K562 (cell line): Measurements from ENCODE around the gene PCDH12. TPM values are rescaled to one million over a fixed set of nuclear protein-coding genes. Genes with fewer than 3 reads are reported as not detected.

Experiments
- ERF ChIP-seq: fragments of 450-650 bp; formaldehyde crosslinking; IDR thresholded peaks from 2 replicates; pipeline ENCODE4 v1.4.0; 2020; ENCODE audit warnings: mild to moderate bottlenecking, mixed read lengths
- FOXK2 ChIP-seq, 2 experiments: fragments of 450-650 bp; IDR thresholded peaks in 1 of 2; conservative IDR thresholded peaks in 1 of 2; 2 replicates each; pipeline ENCODE4 v1.6.1; 2016; ENCODE audit warnings: low read depth in 2 of 2, mild to moderate bottlenecking in 1 of 2
- GABPB2 ChIP-seq: fragments of 250-450 bp; sonication (Bioruptor Pico); conservative IDR thresholded peaks from 2 replicates; pipeline ENCODE4 v1.5.1; 2021; ENCODE audit warnings: mild to moderate bottlenecking
- IRF1 ChIP-seq: sonication (generic); formaldehyde crosslinking; IDR thresholded peaks from 2 replicates; pipeline ENCODE4 v1.8.0; 2022; ENCODE audit warnings: missing genetic modification reagents, mild to moderate bottlenecking, borderline replicate concordance
- KAT8 ChIP-seq: fragments of 450-650 bp; IDR thresholded peaks from 2 replicates; pipeline ENCODE4 v1.6.1; 2016; ENCODE audit warnings: low read depth, mild to moderate bottlenecking
- LCOR ChIP-seq: sonication (generic); formaldehyde crosslinking; IDR thresholded peaks from 2 replicates; pipeline ENCODE4 v1.8.0; 2022; ENCODE audit warnings: mild to moderate bottlenecking, missing genetic modification reagents
- MAFG ChIP-seq: fragments of 450-650 bp; conservative IDR thresholded peaks from 2 replicates; pipeline ENCODE4 v1.6.1; 2016; ENCODE audit warnings: missing genetic modification characterization, missing compliant biosample characterization
- MBD1 ChIP-seq: fragments of 250-450 bp; sonication (Bioruptor Pico); IDR thresholded peaks from 2 replicates; pipeline ENCODE4 v1.8.0; 2022; ENCODE audit warnings: inconsistent platforms
- MEF2D ChIP-seq: conservative IDR thresholded peaks from 2 replicates; pipeline ENCODE4 v1.6.1; 2016; ENCODE audit warnings: low read depth, missing genetic modification characterization, missing compliant biosample characterization
- NBN ChIP-seq: fragments of 450-650 bp; IDR thresholded peaks from 2 replicates; pipeline ENCODE4 v1.6.1; 2016; ENCODE audit warnings: low read depth, mild to moderate bottlenecking
- NFE2 ChIP-seq: IDR thresholded peaks from 2 replicates; pipeline ENCODE4 v1.6.1; 2014; ENCODE audit warnings: antibody characterized with exemption, low read depth
- NFYB ChIP-seq: IDR thresholded peaks from 2 replicates; pipeline ENCODE4 v1.6.1; 2011; ENCODE audit warnings: mild to moderate bottlenecking, moderate library complexity; ENCODE audit not compliant: insufficient read length; ENCODE audit errors: extremely low read depth
- POU5F1 ChIP-seq: fragments of 150-350 bp; IDR thresholded peaks from 2 replicates; pipeline ENCODE4 v1.6.1; 2014; ENCODE audit warnings: borderline replicate concordance, low read length, low read depth, mild to moderate bottlenecking; ENCODE audit not compliant: partially characterized antibody
- PPARD ChIP-seq: fragments of 250-450 bp; sonication (Bioruptor Pico); IDR thresholded peaks from 2 replicates; pipeline ENCODE4 v1.8.0; 2022; ENCODE audit warnings: inconsistent platforms, mild to moderate bottlenecking, moderate library complexity
- RBM14 ChIP-seq: fragments of 200-400 bp; formaldehyde crosslinking; IDR thresholded peaks from 2 replicates; pipeline ENCODE4 v1.6.1; 2018; ENCODE audit warnings: low read depth, mild to moderate bottlenecking, low read length, moderate library complexity, borderline replicate concordance; ENCODE audit not compliant: insufficient read depth
- SLC30A9 ChIP-seq: fragments of 250-450 bp; sonication (Bioruptor Pico); IDR thresholded peaks from 2 replicates; pipeline ENCODE4 v1.8.0; 2022; ENCODE audit warnings: mild to moderate bottlenecking, moderate library complexity
- TOE1 ChIP-seq, 2 experiments: fragments of 450-650 bp in 1 of 2; sonication (generic) in 1 of 2; formaldehyde crosslinking in 1 of 2; IDR thresholded peaks; 2 replicates each; pipeline versions ENCODE4 v1.7.1 to v1.8.0; 2016 to 2022; ENCODE audit warnings: borderline replicate concordance in 2 of 2, mild to moderate bottlenecking in 2 of 2, antibody characterized with exemption in 1 of 2, inconsistent platforms in 1 of 2, low read depth in 1 of 2, missing genetic modification reagents in 1 of 2, moderate library complexity in 1 of 2
- WHSC1 ChIP-seq: IDR thresholded peaks from one replicate; pipeline ENCODE4 v1.6.1; 2012; ENCODE audit warnings: low read length, control low read depth, inconsistent platforms
- YBX1 ChIP-seq: fragments of 450-650 bp; IDR thresholded peaks from 2 replicates; pipeline ENCODE4 v1.7.1; 2016; ENCODE audit warnings: mild to moderate bottlenecking
- ZKSCAN1 ChIP-seq: fragments of 150-350 bp; IDR thresholded peaks from 2 replicates; pipeline ENCODE4 v1.6.1; 2016; ENCODE audit warnings: low read depth, low read length
- ZNF146 ChIP-seq: IDR thresholded peaks from one replicate; pipeline ENCODE4 v1.6.1; 2018; ENCODE audit warnings: missing compliant biosample characterization; ENCODE audit not compliant: unreplicated experiment
- ZNF57 ChIP-seq: fragments of 450-650 bp; formaldehyde crosslinking; IDR thresholded peaks from 2 replicates; pipeline ENCODE4 v1.4.0; 2020; ENCODE audit warnings: mild to moderate bottlenecking, moderate library complexity
- ZNF785 ChIP-seq: fragments of 250-450 bp; sonication (Bioruptor Pico); IDR thresholded peaks from 2 replicates; pipeline ENCODE4 v1.4.0; 2020; ENCODE audit warnings: mild to moderate bottlenecking
- polyA plus RNA-seq, 8 experiments: library from polyadenylated mRNA; depleted of rRNA in 4 of 8; stranded (reverse) in 5 of 8; unstranded in 3 of 8; fragments of >200 nt; fragmentation: Nextera tagmentation in 2 of 8; fragmentation: Illumina TruSeq in 1 of 8; extraction: Ambion mirVana in 2 of 8; extraction: Trizol in 1 of 8; gene quantifications; 2 replicates each; pipeline versions ENCODE4 v1.2.1 to v1.2.3, GENCODE V29; 2011 to 2014; ENCODE audit warnings: inconsistent platforms in 1 of 8, missing spikeins in 1 of 8
- total RNA-seq, 7 experiments: library from RNA; depleted of rRNA in 6 of 7; stranded (reverse); fragments of >200 nt in 6 of 7; fragmentation: Illumina TruSeq in 2 of 7; extraction: Trizol in 2 of 7; gene quantifications; 2 replicates each; pipeline versions ENCODE4 v1.2.1 to v1.2.3, GENCODE V29; 2011 to 2021; ENCODE audit warnings: low replicate concordance in 1 of 7
- TF ChIP-seq, protein P1 (sequence below): fragments of 450-650 bp; formaldehyde crosslinking; IDR thresholded peaks from 2 replicates; pipeline ENCODE4 v1.4.0; 2020; ENCODE audit warnings: mild to moderate bottlenecking, moderate library complexity
- TF ChIP-seq, protein P2 (sequence below): fragments of 450-650 bp; formaldehyde crosslinking; IDR thresholded peaks from 2 replicates; pipeline ENCODE4 v1.4.0; 2022; ENCODE audit warnings: mild to moderate bottlenecking, moderate library complexity

The PCDH12 gene
- total and polyA plus RNA-seq, 9 of the 15 experiments (the other 6 are each of a cell fraction or from before 2014, with no cell fraction given): 0.01 to 0.04 (median 0.01) TPM; not detected in 4

- TF ChIP-seq IRF1 (CRISPR knock-in tag) (no peak), NFYB (no peak), NBN (no peak), LCOR (CRISPR knock-in tag) (0 out of 2 replicates have a peak, but pooled peaks have one; percentile 49), KAT8 (no peak), MEF2D (tag) (no peak), ZNF146 (peak; percentile 18), MAFG (tag) (no peak), YBX1 (no peak), ZKSCAN1 (peak; percentile 57), PPARD (no peak), TOE1 (IDR thresholded peaks at IDR 0.05; ENCODE audit: borderline replicate concordance) (no peak; the same call in 1 of the 2 replicates), TOE1 (CRISPR knock-in tag; IDR thresholded peaks at IDR 0.05; ENCODE audit: borderline replicate concordance, low read depth) (no peak; the same call in 1 of the 2 replicates), WHSC1 (no peak), GABPB2 (CRISPR knock-in tag) (no peak), ERF (no peak; the same call in 1 of the 2 replicates), SLC30A9 (no peak), RBM14 (no peak), FOXK2 (conservative IDR thresholded peaks at IDR 0.05 in 1 of 2, IDR thresholded peaks at IDR 0.05 in 1 of 2; ENCODE audit: low read depth in 2 of 2) (no peak), ZNF785 (CRISPR knock-in tag) (no peak), MBD1 (CRISPR knock-in tag) (no peak), POU5F1 (no peak), ZNF57 (CRISPR knock-in tag) (no peak), NFE2 (no peak; the same call in 1 of the 2 replicates)
- TF ChIP-seq, protein P1, sequence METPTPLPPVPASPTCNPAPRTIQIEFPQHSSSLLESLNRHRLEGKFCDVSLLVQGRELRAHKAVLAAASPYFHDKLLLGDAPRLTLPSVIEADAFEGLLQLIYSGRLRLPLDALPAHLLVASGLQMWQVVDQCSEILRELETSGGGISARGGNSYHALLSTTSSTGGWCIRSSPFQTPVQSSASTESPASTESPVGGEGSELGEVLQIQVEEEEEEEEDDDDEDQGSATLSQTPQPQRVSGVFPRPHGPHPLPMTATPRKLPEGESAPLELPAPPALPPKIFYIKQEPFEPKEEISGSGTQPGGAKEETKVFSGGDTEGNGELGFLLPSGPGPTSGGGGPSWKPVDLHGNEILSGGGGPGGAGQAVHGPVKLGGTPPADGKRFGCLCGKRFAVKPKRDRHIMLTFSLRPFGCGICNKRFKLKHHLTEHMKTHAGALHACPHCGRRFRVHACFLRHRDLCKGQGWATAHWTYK (CRISPR knock-in tag): peak; percentile 69; the same call in 1 of the 2 replicates
- TF ChIP-seq, protein P2, sequence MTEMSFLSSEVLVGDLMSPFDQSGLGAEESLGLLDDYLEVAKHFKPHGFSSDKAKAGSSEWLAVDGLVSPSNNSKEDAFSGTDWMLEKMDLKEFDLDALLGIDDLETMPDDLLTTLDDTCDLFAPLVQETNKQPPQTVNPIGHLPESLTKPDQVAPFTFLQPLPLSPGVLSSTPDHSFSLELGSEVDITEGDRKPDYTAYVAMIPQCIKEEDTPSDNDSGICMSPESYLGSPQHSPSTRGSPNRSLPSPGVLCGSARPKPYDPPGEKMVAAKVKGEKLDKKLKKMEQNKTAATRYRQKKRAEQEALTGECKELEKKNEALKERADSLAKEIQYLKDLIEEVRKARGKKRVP (CRISPR knock-in tag): peak; percentile 48; the same call in 1 of the 2 replicates
These were observed 11.1 kb upstream of the PCDH12 start, which contains the start of gene RNF14 (continued) for GRCh38 chr5:141968914-141969608.
